HG02623 (cell line): ENCODE results near the gene ELAVL2.

Source experiments
- ATAC-seq: cut with Tn5 transposase; IDR thresholded peaks from one replicate; pipeline ENCODE4 v1.9.1; 2021; ENCODE audit warnings: moderate library complexity; ENCODE audit not compliant: unreplicated experiment

ELAVL2 gene

GRCh38 chr9:23826120-23826629 lies at the start of gene ELAVL2:
ELAVL2 (minus strand) TSS chr9:23826240; CDS start chr9:23762234, 64,006 bp downstream.
- ATAC-seq: no peak

GRCh38 chr9:23858234-23858633 lies 32.2 kb upstream of the ELAVL2 start:
- ATAC-seq: no peak

- no peak for ATAC-seq
Measured at GRCh38 chr9:23855873-23856604, 30.0 kb upstream of the ELAVL2 start.

GRCh38 chr9:23850690-23851629 lies 24.9 kb upstream of the ELAVL2 start:
- no peak for ATAC-seq

GRCh38 chr9:23850242-23850689 lies 24.2 kb upstream of the ELAVL2 start:
- no peak for ATAC-seq

GRCh38 chr9:23849379-23850035 lies 23.5 kb upstream of the ELAVL2 start:
- ATAC-seq: no peak

- no peak for ATAC-seq
Measured at GRCh38 chr9:23842565-23843129, 16.6 kb upstream of the ELAVL2 start.

GRCh38 chr9:23841304-23841703 lies 15.3 kb upstream of the ELAVL2 start:
- no peak for ATAC-seq

GRCh38 chr9:23837038-23837437 lies 11.0 kb upstream of the ELAVL2 start:
- ATAC-seq: no peak

GRCh38 chr9:23830929-23831730 lies 5.1 kb upstream of the ELAVL2 start:
- no peak for ATAC-seq

- no peak for ATAC-seq
Measured at GRCh38 chr9:23830476-23830805, 4.4 kb upstream of the ELAVL2 start.

GRCh38 chr9:23829580-23830475 lies 3.8 kb upstream of the ELAVL2 start:
- no peak for ATAC-seq

GRCh38 chr9:23825700-23826099 lies 340 bp downstream of the ELAVL2 start:
- ATAC-seq: no peak

- ATAC-seq: no peak
Measured at GRCh38 chr9:23824830-23825591, 1.0 kb downstream of the ELAVL2 start.

GRCh38 chr9:23823986-23824829 lies 1.8 kb downstream of the ELAVL2 start:
- ATAC-seq: no peak

- ATAC-seq: no peak
Measured at GRCh38 chr9:23823269-23823668, 2.8 kb downstream of the ELAVL2 start.
